ENCODE measurements around the gene FSD1L. TPM values are rescaled to one million over a fixed set of nuclear protein-coding genes. Genes with fewer than 3 reads are reported as not detected.
"Not testable (repeated sequence)": the region's sequence is repeated elsewhere in the genome, so short reads cannot be mapped to it uniquely, and the experiment has no call there.

The FSD1L gene
- total RNA-seq, 1 donor: 1.6 TPM

GRCh38 chr9:105539452-105539851 is 91.6 kb downstream of the FSD1L start:
- DNase-seq (ENCODE audit: low read depth in 2 of 3, low spot score in 2 of 3): peak in 1 of 3 donors; percentile 19

GRCh38 chr9:105541838-105542237 is 94.0 kb downstream of the FSD1L start:
- no peak for DNase-seq (ENCODE audit: low read depth in 2 of 3, low spot score in 2 of 3)

- DNase-seq (ENCODE audit: low read depth in 2 of 3, low spot score in 2 of 3): no peak
Measured at GRCh38 chr9:105554042-105554441, 106.2 kb downstream of the FSD1L start.

- DNase-seq (ENCODE audit: low read depth in 2 of 3, low spot score in 2 of 3): peak; percentile 43 to 79 (median 73)
Measured at GRCh38 chr9:105557804-105558610, 110.2 kb downstream of the FSD1L start, which contains the start of gene FKTN. FKTN (plus strand) TSS chr9:105558131; CDS start chr9:105575033, 16,902 bp downstream.

GRCh38 chr9:105572455-105572854 is 124.6 kb downstream of the FSD1L start:
- DNase-seq (ENCODE audit: low read depth in 2 of 3, low spot score in 2 of 3): no peak

- DNase-seq (ENCODE audit: low read depth in 2 of 3, low spot score in 2 of 3): not testable (repeated sequence)
Measured at GRCh38 chr9:105579952-105580351, 132.1 kb downstream of the FSD1L start.

GRCh38 chr9:105581550-105581949 is 133.7 kb downstream of the FSD1L start:
- DNase-seq (ENCODE audit: low read depth in 2 of 3, low spot score in 2 of 3): not testable (repeated sequence)

GRCh38 chr9:105593145-105593544 is 145.3 kb downstream of the FSD1L start:
- DNase-seq (ENCODE audit: low read depth in 2 of 3, low spot score in 2 of 3): no peak

Other genes starting within 250 kb of the FSD1L start
- gene SLC44A1, start 203.4 kb upstream of the FSD1L start, total RNA-seq: 28.3 TPM
- gene FKTN, start 110.1 kb downstream of the FSD1L start, total RNA-seq: 5.4 TPM
- 0.27 TPM for gene TAL2, start 214.4 kb downstream of the FSD1L start, total RNA-seq
- 18.3 TPM for gene TMEM38B, start 246.5 kb downstream of the FSD1L start, total RNA-seq